Caco-2 (cell line): Measurements from ENCODE around the gene ZNF593. TPM values are rescaled to one million over a fixed set of nuclear protein-coding genes. Genes with fewer than 3 reads are reported as not detected.

Source experiments
- BruUV-seq: library from RNA; stranded (reverse); fragments of 400-500 nt; replicated peaks from 2 replicates; lab custom pipeline; 2021; lab: Mats Ljungman, UMichigan
- CTCF ChIA-PET: fragments of 300-600 bp; sonication (Branson Sonifier 250); formaldehyde crosslinking; loops from one replicate; lab custom pipeline; 2022; ENCODE audit warnings: antibody characterized with exemption; lab: Charles Lee
- POLR2A ChIA-PET: fragments of 300-600 bp; sonication (Branson Sonifier 250); formaldehyde crosslinking; loops from one replicate; lab custom pipeline; 2022; ENCODE audit warnings: antibody characterized with exemption; lab: Charles Lee
- DNase-seq, 2 experiments: peaks; one replicate each; pipeline versions ENCODE4 v3.0.0 to v3.0.0-alpha.2; 2020 to 2022
- H3K27me3 ChIP-seq: replicated peaks from 2 replicates; pipeline ENCODE4 v1.6.0; 2011; ENCODE audit warnings: low read length; ENCODE audit not compliant: control insufficient read depth, insufficient read depth
- H3K36me3 ChIP-seq: 2 replicates; pipeline ENCODE4 v1.5.1; 2011; ENCODE audit warnings: low read length; ENCODE audit not compliant: control insufficient read depth, insufficient read depth
- H3K4me1 ChIP-seq: fragments of 250-450 bp; sonication (Bioruptor Pico); 2 replicates; pipeline ENCODE4 v1.5.1; 2020; ENCODE audit warnings: mild to moderate bottlenecking
- H3K4me3 ChIP-seq: 2 replicates; pipeline ENCODE4 v1.5.1; 2011; ENCODE audit warnings: low read depth, mild to moderate bottlenecking, control low read depth, low read length
- H3K9me3 ChIP-seq: fragments of 250-450 bp; sonication (Bioruptor Pico); 2 replicates; pipeline ENCODE4 v1.5.1; 2020; ENCODE audit warnings: mild to moderate bottlenecking, moderate library complexity
- H3K27ac Mint-ChIP-seq: one replicate; pipeline ENCODE4 v1.8.0; 2022; ENCODE audit warnings: mixed read lengths; ENCODE audit not compliant: unreplicated experiment
- H3K27me3 Mint-ChIP-seq: one replicate; pipeline ENCODE4 v1.8.0; 2022; ENCODE audit warnings: mixed read lengths; ENCODE audit not compliant: insufficient read depth, unreplicated experiment
- H3K36me3 Mint-ChIP-seq: one replicate; pipeline ENCODE4 v1.8.0; 2022; ENCODE audit warnings: mild to moderate bottlenecking, mixed read lengths; ENCODE audit not compliant: insufficient read depth, unreplicated experiment
- H3K4me1 Mint-ChIP-seq: one replicate; pipeline ENCODE4 v1.8.0; 2022; ENCODE audit warnings: low read depth, mixed read lengths; ENCODE audit not compliant: unreplicated experiment
- H3K4me3 Mint-ChIP-seq: one replicate; pipeline ENCODE4 v1.8.0; 2022; ENCODE audit warnings: mild to moderate bottlenecking, moderate library complexity, mixed read lengths; ENCODE audit not compliant: unreplicated experiment
- H3K9me3 Mint-ChIP-seq: one replicate; pipeline ENCODE4 v1.8.0; 2022; ENCODE audit warnings: mixed read lengths; ENCODE audit not compliant: unreplicated experiment
- intact Hi-C: fragments of 100-400 bp; cut with micrococcal nuclease; formaldehyde crosslinking; loops from one replicate; pipeline ENCODE4 v1.10.0; 2022; ENCODE audit not compliant: unreplicated experiment
- total RNA-seq: library from RNA; stranded (reverse); gene quantifications from 2 replicates; pipeline ENCODE4 v1.2.3, GENCODE V29; 2022
- TF ChIP-seq, protein P1 (sequence below), 2 experiments: fragments of 200-600 bp in 1 of 2; IDR thresholded peaks; 1 replicate in 1 of 2; 2 replicates in 1 of 2; pipeline versions ENCODE4 v1.5.1 to v1.8.0; 2011 to 2022; ENCODE audit warnings: antibody characterized with exemption in 1 of 2, control low read depth in 1 of 2, inconsistent platforms in 1 of 2, low read depth in 1 of 2, low read length in 1 of 2, mild to moderate bottlenecking in 1 of 2, moderate library complexity in 1 of 2; ENCODE audit not compliant: insufficient read depth in 1 of 2, severe bottlenecking in 1 of 2, unreplicated experiment in 1 of 2

Gene ZNF593
- total RNA-seq, 1 experiment from 2014 or later, result 50.0 TPM

DNA sequence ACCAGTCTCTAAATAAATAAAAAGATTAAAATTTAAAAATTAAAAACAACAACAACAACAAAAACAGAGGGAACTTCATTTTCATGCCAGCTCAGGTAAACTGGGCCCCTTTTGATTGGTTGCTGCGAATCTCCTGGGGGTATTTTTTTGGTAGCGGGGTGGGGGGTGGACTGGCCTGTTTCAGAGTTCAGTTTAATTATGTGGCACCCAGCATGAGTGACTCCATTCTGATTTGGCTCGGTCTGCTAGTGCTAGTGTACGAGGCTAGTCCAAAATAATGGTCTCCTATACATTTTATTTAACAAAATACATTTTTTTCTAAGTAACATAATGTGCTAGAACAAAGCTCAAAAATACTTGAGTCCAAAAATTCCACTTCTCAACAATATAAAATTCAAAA, 39.9 kb upstream of the ZNF593 start:
- DNase-seq, result no peak
- POLR2A ChIA-PET, result no interaction called here
- H3K9me3 ChIP-seq, result no peaks in the 10 kb centered on the region
- no peaks in the 10 kb centered on the region for H3K9me3 Mint-ChIP-seq
- no peak overlapping the region for H3K4me3 ChIP-seq
- H3K27me3 ChIP-seq, result no peaks in the 10 kb centered on the region
- TF ChIP-seq, protein P1, sequence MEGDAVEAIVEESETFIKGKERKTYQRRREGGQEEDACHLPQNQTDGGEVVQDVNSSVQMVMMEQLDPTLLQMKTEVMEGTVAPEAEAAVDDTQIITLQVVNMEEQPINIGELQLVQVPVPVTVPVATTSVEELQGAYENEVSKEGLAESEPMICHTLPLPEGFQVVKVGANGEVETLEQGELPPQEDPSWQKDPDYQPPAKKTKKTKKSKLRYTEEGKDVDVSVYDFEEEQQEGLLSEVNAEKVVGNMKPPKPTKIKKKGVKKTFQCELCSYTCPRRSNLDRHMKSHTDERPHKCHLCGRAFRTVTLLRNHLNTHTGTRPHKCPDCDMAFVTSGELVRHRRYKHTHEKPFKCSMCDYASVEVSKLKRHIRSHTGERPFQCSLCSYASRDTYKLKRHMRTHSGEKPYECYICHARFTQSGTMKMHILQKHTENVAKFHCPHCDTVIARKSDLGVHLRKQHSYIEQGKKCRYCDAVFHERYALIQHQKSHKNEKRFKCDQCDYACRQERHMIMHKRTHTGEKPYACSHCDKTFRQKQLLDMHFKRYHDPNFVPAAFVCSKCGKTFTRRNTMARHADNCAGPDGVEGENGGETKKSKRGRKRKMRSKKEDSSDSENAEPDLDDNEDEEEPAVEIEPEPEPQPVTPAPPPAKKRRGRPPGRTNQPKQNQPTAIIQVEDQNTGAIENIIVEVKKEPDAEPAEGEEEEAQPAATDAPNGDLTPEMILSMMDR (IDR thresholded peaks at IDR 0.05; ENCODE audit: insufficient read depth in 1 of 2, low read depth in 1 of 2, low read length in 1 of 2, severe bottlenecking in 1 of 2, unreplicated experiment in 1 of 2), result no peak
- intact Hi-C loops, result no loop called here
- CTCF ChIA-PET, result no interaction called here
- H3K4me1 ChIP-seq, result 0 out of 2 replicates have a peak, but pooled peaks cover 4% of the 10 kb centered on the region
- no TSS peak for BruUV-seq
- no peaks in the 10 kb centered on the region for H3K4me1 Mint-ChIP-seq
- H3K4me3 Mint-ChIP-seq, result no peak overlapping the region
- no peak overlapping the region for H3K27ac Mint-ChIP-seq
- no peaks in the 10 kb centered on the region for H3K27me3 Mint-ChIP-seq
- no peaks in the 10 kb centered on the region for H3K36me3 ChIP-seq
- no peaks in the 10 kb centered on the region for H3K36me3 Mint-ChIP-seq

DNA sequence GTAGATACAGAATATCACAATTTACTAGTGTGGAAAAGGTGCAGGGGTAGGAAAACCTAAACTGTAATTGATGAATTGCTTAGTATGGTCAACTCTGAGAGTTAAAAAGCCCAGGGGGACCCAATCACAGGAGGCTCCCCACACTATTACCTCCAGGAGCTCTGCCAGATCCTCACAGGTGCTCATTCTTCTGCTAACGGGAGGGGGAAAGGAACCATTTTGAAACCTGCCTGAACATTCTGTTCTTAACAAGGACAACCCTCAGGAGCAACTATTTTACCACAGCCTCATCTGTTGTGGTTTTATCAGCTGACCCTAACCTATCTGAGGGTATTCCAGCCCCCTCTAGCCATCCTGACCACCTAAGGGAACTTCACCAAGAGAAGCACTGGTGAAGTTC, 39.0 kb upstream of the ZNF593 start:
- POLR2A ChIA-PET, result no interaction called here
- TF ChIP-seq, protein P1 (IDR thresholded peaks at IDR 0.05; ENCODE audit: insufficient read depth in 1 of 2, low read depth in 1 of 2, low read length in 1 of 2, severe bottlenecking in 1 of 2, unreplicated experiment in 1 of 2), result no peak

DNA sequence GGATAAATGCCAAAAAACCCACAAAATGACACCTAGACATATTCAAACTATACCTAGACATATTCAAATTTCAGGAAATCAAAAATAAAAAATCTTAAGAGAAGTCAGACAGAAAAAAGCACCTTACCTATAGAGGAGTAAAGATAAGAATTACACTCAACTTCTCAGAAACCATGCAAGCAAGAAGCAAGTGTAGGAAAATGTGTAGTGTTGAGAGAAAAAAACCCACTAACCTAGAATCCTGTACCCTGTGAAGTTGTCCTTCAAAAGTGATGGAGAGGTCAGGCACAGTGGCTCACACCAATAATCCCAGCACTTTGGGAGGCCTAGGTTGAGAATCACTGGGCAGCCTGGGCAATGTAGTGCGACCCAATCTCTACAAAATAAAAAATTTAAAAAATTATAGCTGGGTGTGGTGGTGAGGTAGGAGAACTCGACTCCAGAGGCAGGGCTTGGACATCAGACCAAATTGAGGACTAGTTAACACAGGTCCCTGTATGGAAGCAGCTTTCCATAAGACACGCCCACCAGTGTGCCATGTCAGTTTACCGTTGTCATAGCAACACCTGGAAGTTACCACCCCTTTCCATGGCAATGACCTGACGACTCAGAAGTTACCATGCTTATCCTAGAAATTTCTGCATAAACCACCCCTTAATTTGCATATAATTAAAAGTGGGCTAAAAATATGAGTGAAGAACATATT, 37.4 kb upstream of the ZNF593 start:
- H3K4me1 Mint-ChIP-seq, result no peaks in the 10 kb centered on the region
- H3K27ac Mint-ChIP-seq, result no peak overlapping the region
- Histone ChIP-seq H3K36me3 (no peaks in the 10 kb centered on the region), H3K27me3 (no peaks in the 10 kb centered on the region), H3K4me1 (no peaks in the 10 kb centered on the region), H3K9me3 (no peaks in the 10 kb centered on the region), H3K4me3 (no peak overlapping the region)
- no peaks in the 10 kb centered on the region for H3K36me3 Mint-ChIP-seq
- intact Hi-C loops, result no loop called here
- ChIA-PET POLR2A (interaction anchor here (0.6 kb wide), 1 partner anchor 227 kb away, joined by 3 read pairs; no protein-coding TSS in a partner anchor), CTCF (interaction anchor here (0.9 kb wide), 1 partner anchor 37 kb away, joined by 3 read pairs; the partner anchor contains the start of gene ZNF593)
- H3K27me3 Mint-ChIP-seq, result no peaks in the 10 kb centered on the region
- H3K4me3 Mint-ChIP-seq, result no peak overlapping the region
- H3K9me3 Mint-ChIP-seq, result no peaks in the 10 kb centered on the region
- BruUV-seq, result no TSS peak
- TF ChIP-seq, protein P1 (IDR thresholded peaks at IDR 0.05; ENCODE audit: insufficient read depth in 1 of 2, low read depth in 1 of 2, low read length in 1 of 2, severe bottlenecking in 1 of 2, unreplicated experiment in 1 of 2), result no peak
- peak in 1 of 2 experiments; percentile 24 for DNase-seq

More for the DNA sequence above, 39.0 kb upstream of the ZNF593 start:
- Histone ChIP-seq H3K9me3 (no peaks in the 10 kb centered on the region), H3K27me3 (no peaks in the 10 kb centered on the region), H3K36me3 (no peaks in the 10 kb centered on the region), H3K4me3 (no peak overlapping the region), H3K4me1 (0 out of 2 replicates have a peak, but pooled peaks cover 4% of the 10 kb centered on the region)
- BruUV-seq, result no TSS peak
- Mint-ChIP-seq H3K36me3 (no peaks in the 10 kb centered on the region), H3K4me3 (no peak overlapping the region), H3K4me1 (no peaks in the 10 kb centered on the region), H3K27me3 (no peaks in the 10 kb centered on the region), H3K27ac (no peak overlapping the region), H3K9me3 (no peaks in the 10 kb centered on the region)
- no peak for DNase-seq
- intact Hi-C loops, result no loop called here
- CTCF ChIA-PET, result interaction anchor here (1.0 kb wide), 1 partner anchor 95 kb away, joined by 4 read pairs; no protein-coding TSS in a partner anchor
